Lower leg skin (tissue), 4 donors: ENCODE measurements around the gene FGGY. TPM values are rescaled to one million over a fixed set of nuclear protein-coding genes. Genes with fewer than 3 reads are reported as not detected.

ENCODE experiments used
- DNase-seq, 2 donors: peaks; one replicate each; pipeline ENCODE4 v3.0.0-alpha.2; 2019; ENCODE audit warnings: low spot score in 2 of 2
- H3K4me3 ChIP-seq: fragments of 200-600 bp; sonication (generic); 2 replicates; pipeline ENCODE4 v1.5.1; 2017; ENCODE audit warnings: mild to moderate bottlenecking, low read depth; ENCODE audit not compliant: poor library complexity, severe bottlenecking
- CTCF ChIP-seq, 3 donors: fragments of 450-650 bp; IDR thresholded peaks; one replicate each; pipeline ENCODE4 v1.5.1; 2016; ENCODE audit warnings: antibody characterized with exemption in 3 of 3, mild to moderate bottlenecking in 3 of 3, moderate library complexity in 2 of 3
- POLR2A ChIP-seq, 2 donors: fragments of 450-650 bp; IDR thresholded peaks; one replicate each; pipeline ENCODE4 v1.6.1; 2016 to 2017; ENCODE audit warnings: antibody characterized with exemption in 2 of 2, mild to moderate bottlenecking in 1 of 2, moderate library complexity in 1 of 2
- WGBS, 2 donors: methylation state at CpG; one replicate each; pipeline ENCODE4 v1.1.5; 2018; 5-methylcytosine and 5-hydroxymethylcytosine counted together
- intact Hi-C: fragments of 100-400 bp; cut with DNase I; formaldehyde crosslinking; loops from one replicate; pipeline ENCODE4 v1.15.0; 2023; ENCODE audit warnings: low total_unique reads
- total RNA-seq, 4 donors: library from RNA; depleted of rRNA; stranded (reverse); fragments of >200 nt; gene quantifications; one replicate each; pipeline ENCODE4 v1.1.0, GENCODE V29; 2016

FGGY gene
- total RNA-seq, 4 donors from 2014 or later, result 10.0 to 29.5 (median 17.5) TPM

GRCh38 chr1:59415286-59415850 lies 118.5 kb downstream of the FGGY start:
- intact Hi-C loops, result no loop called here
- WGBS, 2 donors, result 92 to 98% methylated on average over 5 of the region's 5 CpGs
- H3K4me3 ChIP-seq, result no peak overlapping the region
- TF ChIP-seq POLR2A (IDR thresholded peaks at IDR 0.05) (no peak), CTCF (IDR thresholded peaks at IDR 0.05) (no peak)
- DNase-seq, result no peak

- TF ChIP-seq CTCF (IDR thresholded peaks at IDR 0.05) (no peak), POLR2A (IDR thresholded peaks at IDR 0.05) (no peak)
- H3K4me3 ChIP-seq, result no peak overlapping the region
- intact Hi-C loops, result no loop called here
- no peak for DNase-seq
Measured at GRCh38 chr1:59415881-59416280, 119.0 kb downstream of the FGGY start.

GRCh38 chr1:59417406-59417805 lies 120.5 kb downstream of the FGGY start:
- intact Hi-C loops, result no loop called here
- TF ChIP-seq CTCF (IDR thresholded peaks at IDR 0.05) (no peak), POLR2A (IDR thresholded peaks at IDR 0.05) (no peak)

GRCh38 chr1:59418363-59419144 lies 121.7 kb downstream of the FGGY start:
- DNase-seq, result no peak
- no peak overlapping the region for H3K4me3 ChIP-seq
- intact Hi-C loops, result no loop called here
- no peak for TF ChIP-seq POLR2A (IDR thresholded peaks at IDR 0.05)
- no peak for TF ChIP-seq CTCF (IDR thresholded peaks at IDR 0.05)
- 72 to 90% methylated on average over 6 of the region's 6 CpGs for WGBS, 2 donors

More at GRCh38 chr1:59417406-59417805, 120.5 kb downstream of the FGGY start:
- H3K4me3 ChIP-seq, result no peak overlapping the region
- DNase-seq, result no peak

GRCh38 chr1:59419361-59420140 lies 122.7 kb downstream of the FGGY start:
- intact Hi-C loops, result no loop called here
- no peak for TF ChIP-seq POLR2A (IDR thresholded peaks at IDR 0.05)
- TF ChIP-seq CTCF (IDR thresholded peaks at IDR 0.05), result no peak
- DNase-seq, result no peak
- WGBS, 2 donors, result 72 to 84% methylated on average over 6 of the region's 6 CpGs
- no peak overlapping the region for H3K4me3 ChIP-seq
